A673 (cell line): ENCODE measurements around the gene ERC1. TPM values are rescaled to one million over a fixed set of nuclear protein-coding genes. Genes with fewer than 3 reads are reported as not detected.
"Not testable (repeated sequence)": the region's sequence is repeated elsewhere in the genome, so short reads cannot be mapped to it uniquely, and the experiment has no call there.

Experiments used
- BruUV-seq: library from RNA; stranded (reverse); fragments of 400-500 nt; replicated peaks from 2 replicates; lab custom pipeline; 2021; lab: Mats Ljungman, UMichigan
- CTCF ChIA-PET: fragments of 300-600 bp; sonication (Branson Sonifier 250); formaldehyde crosslinking; loops from one replicate; lab custom pipeline; 2022; ENCODE audit warnings: antibody characterized with exemption; lab: Charles Lee
- POLR2A ChIA-PET: fragments of 300-600 bp; sonication (Branson Sonifier 250); formaldehyde crosslinking; loops from one replicate; lab custom pipeline; 2022; ENCODE audit warnings: antibody characterized with exemption; ENCODE audit not compliant: low non-redundant PET; lab: Charles Lee
- DNase-seq: peaks from one replicate; pipeline ENCODE4 v3.0.0-alpha.2; 2015; ENCODE audit warnings: low spot score
- H3K27ac ChIP-seq: fragments of 200-600 bp; sonication (generic); 2 replicates; pipeline ENCODE4 v1.5.1; 2016; ENCODE audit warnings: mixed run types, low read depth, mild to moderate bottlenecking, mixed read lengths, antibody characterized with exemption, low read length; ENCODE audit not compliant: poor library complexity, severe bottlenecking
- H3K27me3 ChIP-seq: fragments of 200-600 bp; sonication (generic); replicated peaks from 2 replicates; pipeline ENCODE4 v1.6.1; 2017; ENCODE audit warnings: mixed run types, low read depth, mild to moderate bottlenecking, mixed read lengths, antibody characterized with exemption, low read length; ENCODE audit not compliant: insufficient read depth, poor library complexity
- H3K36me3 ChIP-seq: fragments of 200-600 bp; sonication (generic); 2 replicates; pipeline ENCODE4 v1.6.1; 2016; ENCODE audit warnings: mixed run types, mild to moderate bottlenecking, mixed read lengths, antibody characterized with exemption, low read length; ENCODE audit not compliant: insufficient read depth, poor library complexity, severe bottlenecking
- H3K4me1 ChIP-seq: fragments of 200-600 bp; sonication (generic); 2 replicates; pipeline ENCODE4 v1.6.1; 2017; ENCODE audit warnings: mixed run types, mild to moderate bottlenecking, mixed read lengths, antibody characterized with exemption, low read length; ENCODE audit not compliant: insufficient read depth, poor library complexity, severe bottlenecking
- H3K4me3 ChIP-seq: fragments of 200-600 bp; sonication (generic); 2 replicates; pipeline ENCODE4 v1.5.1; 2016; ENCODE audit warnings: low read depth, mixed run types, mild to moderate bottlenecking, mixed read lengths, low read length; ENCODE audit not compliant: poor library complexity, severe bottlenecking
- H3K9me3 ChIP-seq: fragments of 200-600 bp; sonication (generic); 2 replicates; pipeline ENCODE4 v1.6.1; 2016; ENCODE audit warnings: mixed run types, low read depth, mild to moderate bottlenecking, mixed read lengths, antibody characterized with exemption, low read length; ENCODE audit not compliant: poor library complexity, severe bottlenecking
- EZH2 ChIP-seq: fragments of 200-600 bp; sonication (generic); IDR thresholded peaks from 2 replicates; pipeline ENCODE4 v1.6.1; 2017; ENCODE audit warnings: borderline replicate concordance, low read depth, mild to moderate bottlenecking, mixed read lengths, antibody characterized with exemption, low read length; ENCODE audit not compliant: poor library complexity, severe bottlenecking
- intact Hi-C: fragments of 100-400 bp; cut with micrococcal nuclease; formaldehyde crosslinking; loops from one replicate; pipeline ENCODE4 v1.10.0; 2022; ENCODE audit not compliant: unreplicated experiment
- total RNA-seq: library from RNA; stranded (reverse); gene quantifications from 2 replicates; pipeline ENCODE4 v1.2.3, GENCODE V29; 2021
- TF ChIP-seq, protein P1 (sequence below): fragments of 300-800, 200-600 bp; sonication (generic); conservative IDR thresholded peaks from 2 replicates; pipeline ENCODE4 v1.5.1; 2017; ENCODE audit warnings: low read depth, mild to moderate bottlenecking, antibody characterized with exemption, low read length, moderate library complexity, mixed read lengths

Gene ERC1
- total RNA-seq, 1 experiment from 2014 or later, result 60.7 TPM

DNA sequence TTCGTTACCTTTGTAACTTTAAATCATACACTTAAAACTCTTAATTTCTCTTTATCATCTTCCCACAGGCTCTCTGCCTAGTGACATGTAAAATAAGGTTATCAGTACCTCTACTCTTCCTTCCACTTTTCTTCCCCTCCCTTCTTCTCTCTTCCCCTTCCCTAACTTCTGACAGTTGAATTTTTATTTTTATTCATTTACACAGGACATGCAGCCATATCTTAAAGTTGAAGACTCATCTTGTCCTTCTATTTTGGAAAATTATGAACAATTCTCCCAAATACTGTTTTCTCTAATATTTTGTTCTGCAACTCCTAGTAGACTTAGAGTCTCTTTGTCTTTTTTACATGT lies 339.4 kb downstream of the ERC1 start:
- no peak for DNase-seq
- POLR2A ChIA-PET, result no interaction called here
- TF ChIP-seq, protein P1, sequence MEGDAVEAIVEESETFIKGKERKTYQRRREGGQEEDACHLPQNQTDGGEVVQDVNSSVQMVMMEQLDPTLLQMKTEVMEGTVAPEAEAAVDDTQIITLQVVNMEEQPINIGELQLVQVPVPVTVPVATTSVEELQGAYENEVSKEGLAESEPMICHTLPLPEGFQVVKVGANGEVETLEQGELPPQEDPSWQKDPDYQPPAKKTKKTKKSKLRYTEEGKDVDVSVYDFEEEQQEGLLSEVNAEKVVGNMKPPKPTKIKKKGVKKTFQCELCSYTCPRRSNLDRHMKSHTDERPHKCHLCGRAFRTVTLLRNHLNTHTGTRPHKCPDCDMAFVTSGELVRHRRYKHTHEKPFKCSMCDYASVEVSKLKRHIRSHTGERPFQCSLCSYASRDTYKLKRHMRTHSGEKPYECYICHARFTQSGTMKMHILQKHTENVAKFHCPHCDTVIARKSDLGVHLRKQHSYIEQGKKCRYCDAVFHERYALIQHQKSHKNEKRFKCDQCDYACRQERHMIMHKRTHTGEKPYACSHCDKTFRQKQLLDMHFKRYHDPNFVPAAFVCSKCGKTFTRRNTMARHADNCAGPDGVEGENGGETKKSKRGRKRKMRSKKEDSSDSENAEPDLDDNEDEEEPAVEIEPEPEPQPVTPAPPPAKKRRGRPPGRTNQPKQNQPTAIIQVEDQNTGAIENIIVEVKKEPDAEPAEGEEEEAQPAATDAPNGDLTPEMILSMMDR, result no peak
- TF ChIP-seq EZH2, result no peak
- CTCF ChIA-PET, result no interaction called here
- Histone ChIP-seq H3K9me3 (no peaks in the 10 kb centered on the region), H3K4me1 (no peaks in the 10 kb centered on the region), H3K27me3 (no peaks in the 10 kb centered on the region), H3K4me3 (no peak overlapping the region), H3K27ac (no peak overlapping the region), H3K36me3 (no peaks in the 10 kb centered on the region)
- no TSS peak for BruUV-seq
- intact Hi-C loops, result no loop called here

DNA sequence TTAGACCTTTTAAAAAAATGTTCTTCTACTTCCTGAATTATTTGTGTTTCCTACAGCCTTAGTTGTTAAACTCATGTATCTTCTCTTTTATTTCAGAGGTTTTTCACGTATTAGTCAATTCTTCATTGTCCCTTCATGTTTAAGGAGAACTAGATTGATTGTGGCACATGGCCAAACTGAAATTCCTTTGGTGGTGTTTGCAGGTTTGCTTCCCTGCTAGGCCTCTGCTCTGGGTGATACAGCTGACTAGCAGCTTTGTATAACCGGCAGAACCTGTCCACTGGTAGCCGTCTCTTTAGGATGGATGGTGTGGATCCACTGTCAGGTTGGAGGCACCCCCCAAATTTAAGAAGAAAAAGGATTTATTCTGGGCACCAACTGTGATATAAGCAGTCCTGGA lies 341.3 kb downstream of the ERC1 start:
- TF ChIP-seq, protein P1, result no peak
- no peak for TF ChIP-seq EZH2
- no peaks in the 10 kb centered on the region for H3K9me3 ChIP-seq
- H3K4me3 ChIP-seq, result no peak overlapping the region
- DNase-seq, result no peak
- POLR2A ChIA-PET, result interaction anchor here (0.6 kb wide), 1 partner anchor 546 kb away, joined by 5 read pairs; no protein-coding TSS in a partner anchor
- no peaks in the 10 kb centered on the region for H3K4me1 ChIP-seq
- H3K27ac ChIP-seq, result no peak overlapping the region
- no TSS peak for BruUV-seq
- intact Hi-C loops, result no loop called here
- CTCF ChIA-PET, result no interaction called here
- no peaks in the 10 kb centered on the region for H3K36me3 ChIP-seq
- no peaks in the 10 kb centered on the region for H3K27me3 ChIP-seq

DNA sequence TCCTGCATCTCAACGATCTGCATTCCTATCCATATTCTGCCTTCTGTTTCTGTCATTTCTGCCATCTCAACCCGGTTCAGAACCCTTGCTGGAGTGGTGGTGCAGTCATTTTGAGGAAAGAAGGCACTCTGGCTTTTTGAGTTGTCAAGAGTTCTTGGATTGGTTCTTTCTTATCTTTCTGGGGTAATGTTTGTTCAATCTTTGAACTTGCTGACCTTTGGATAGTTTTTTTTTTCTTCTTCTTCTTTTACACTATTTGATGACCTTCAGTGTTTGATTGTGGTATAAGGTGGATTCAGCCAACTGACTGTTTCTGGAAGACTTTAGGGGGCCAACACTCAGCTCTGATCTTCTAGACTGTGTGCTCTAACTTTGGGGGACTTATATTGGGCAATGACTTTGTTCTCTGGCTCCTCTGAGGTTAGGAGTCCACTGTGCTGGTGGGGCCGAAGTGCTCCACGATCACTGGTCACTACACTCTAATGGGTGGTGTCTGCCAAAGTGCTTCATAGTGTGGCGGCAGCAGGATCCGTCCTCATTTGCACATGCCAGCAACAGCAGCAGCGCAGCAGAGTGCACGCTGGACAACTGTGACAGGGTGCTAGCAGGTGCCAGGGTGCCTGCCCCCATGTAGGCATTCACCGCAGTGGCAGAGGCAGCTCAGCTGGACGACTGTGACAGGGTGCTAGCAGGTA lies 347.6 kb downstream of the ERC1 start:
- intact Hi-C loops, result no loop called here
- ChIA-PET POLR2A (no interaction called here), CTCF (no interaction called here)
- BruUV-seq, result no TSS peak
- no peaks in the 10 kb centered on the region for H3K4me1 ChIP-seq
- H3K27ac ChIP-seq, result no peak overlapping the region
- H3K27me3 ChIP-seq, result no peaks in the 10 kb centered on the region
- no peak for DNase-seq
- H3K36me3 ChIP-seq, result no peaks in the 10 kb centered on the region
- H3K9me3 ChIP-seq, result no peaks in the 10 kb centered on the region
- no peak overlapping the region for H3K4me3 ChIP-seq
- no peak for TF ChIP-seq EZH2
- TF ChIP-seq, protein P1, result no peak

DNA sequence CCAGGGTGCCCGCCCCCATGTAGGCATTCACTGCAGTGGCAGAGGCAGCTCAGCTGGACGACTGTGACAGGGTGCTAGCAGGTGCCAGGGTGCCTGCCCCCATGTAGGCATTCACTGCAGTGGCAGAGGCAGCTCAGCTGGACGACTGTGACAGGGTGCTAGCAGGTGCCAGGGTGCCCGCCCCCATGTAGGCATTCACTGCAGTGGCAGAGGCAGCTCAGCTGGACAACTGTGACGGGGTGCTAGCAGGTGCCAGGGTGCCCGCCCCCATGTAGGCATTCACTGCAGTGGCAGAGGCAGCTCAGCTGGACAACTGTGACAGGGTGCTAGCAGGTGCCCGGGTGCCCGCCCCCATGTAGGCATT lies 348.1 kb downstream of the ERC1 start:
- H3K27me3 ChIP-seq, POLR2A ChIA-PET, BruUV-seq, intact Hi-C loops, H3K4me3 ChIP-seq, H3K27ac ChIP-seq, H3K9me3 ChIP-seq, H3K36me3 ChIP-seq, H3K4me1 ChIP-seq, DNase-seq, CTCF ChIA-PET: not testable (repeated sequence)
